ENCODE data around the gene ENOX2. TPM values are rescaled to one million over a fixed set of nuclear protein-coding genes. Genes with fewer than 3 reads are reported as not detected.

The ENOX2 gene
- total and polyA plus RNA-seq, 2 of the 13 experiments (the other 11 are each of a cell fraction or from before 2014, with no cell fraction given): 5.9 to 8.5 TPM

GRCh38 chrX:130841776-130842175, 61.2 kb downstream of the ENOX2 start (continued):
- TF ChIP-seq RERE (CRISPR knock-in tag; IDR thresholded peaks at IDR 0.05; ENCODE audit: low read depth): no peak
- no peak for TF ChIP-seq MEF2D (CRISPR knock-in tag; IDR thresholded peaks at IDR 0.05)
- no peak for TF ChIP-seq ZNF468 (CRISPR knock-in tag; IDR thresholded peaks at IDR 0.05)
- TF ChIP-seq ZNF670 (CRISPR knock-in tag; IDR thresholded peaks at IDR 0.05; ENCODE audit: borderline replicate concordance): no peak

GRCh38 chrX:130840345-130840744, 62.7 kb downstream of the ENOX2 start:
- H3K4me1 ChIP-seq (ENCODE audit: insufficient read depth, low read length): 0 out of 2 replicates have a peak, but pooled peaks cover 5% of the 10 kb centered on the region
- H2AFZ ChIP-seq (ENCODE audit: low read length): no peak overlapping the region
- no peaks in the 10 kb centered on the region for H4K20me1 ChIP-seq (ENCODE audit: insufficient read depth, low read length)
- no peaks in the 10 kb centered on the region for H3K27me3 ChIP-seq (ENCODE audit: control insufficient read depth in 1 of 2, insufficient read depth in 2 of 2, low read length in 2 of 2)
- no peak overlapping the region for H3K4me2 ChIP-seq (ENCODE audit: low read depth, low read length)
- no peak for FAIRE-seq
- no peak for TF ChIP-seq DR1 (CRISPR knock-in tag; IDR thresholded peaks at IDR 0.05)
- TF ChIP-seq ATAD3A (CRISPR knock-in tag; IDR thresholded peaks at IDR 0.05): no peak
- no peak for TF ChIP-seq XRCC5 (optimal IDR thresholded peaks at IDR 0.05; ENCODE audit: low read length)
- in situ Hi-C loops (cut with HindIII; ENCODE audit: extremely low pct_ligation_motif_present, low pct_unique_long_range_greater_than_20kb): no loop called here
- H3K79me2 ChIP-seq (ENCODE audit: insufficient read depth, low read length): no peaks in the 10 kb centered on the region
- H3K36me3 ChIP-seq (replicated peaks in 1 of 2; ENCODE audit: control insufficient read depth in 1 of 2, insufficient read depth in 2 of 2, low read length in 2 of 2): no peaks in the 10 kb centered on the region
- ChIA-PET POLR2A (no interaction called here), CTCF (ENCODE audit: low intra/inter-chr PET ratio, low total read pairs) (no interaction called here)
- no peak overlapping the region for H3K27ac ChIP-seq (ENCODE audit: extremely low read length, insufficient read depth, low read length)
- no peak for ATAC-seq
- 89% methylated on average over 2 of the region's 2 CpGs for WGBS (ENCODE audit: low lambda C conversion rate)
- no peak overlapping the region for H3K9ac ChIP-seq (ENCODE audit: insufficient read depth, low read depth, low read length)
- no TSS peak for BruUV-seq (replicated peaks)
- DNase-seq (ENCODE audit: low spot score): no peak
- no peaks in the 10 kb centered on the region for H3K9me3 ChIP-seq (ENCODE audit: low read length)
- intact Hi-C loops (cut with micrococcal nuclease; ENCODE audit: unreplicated experiment): no loop called here
- no peak overlapping the region for H3K4me3 ChIP-seq (replicated peaks in 1 of 3; ENCODE audit: insufficient read depth in 1 of 3, low read depth in 2 of 3, low read length in 3 of 3)

Data from HepG2 (cell line).